Measurements from ENCODE around the gene KIAA1755.

The KIAA1755 gene

GRCh38 chr20:38162149-38162548 is 98.4 kb downstream of the KIAA1755 start:
- DNase-seq, result no peak

GRCh38 chr20:38161412-38161774 is 99.1 kb downstream of the KIAA1755 start:
- DNase-seq, result no peak

Data from NCI-H1436 treated with DMSO at 0.1 percent for 48 hours (cell line).